ENCODE data around the gene MEGF6.

MEGF6 gene

GRCh38 chr1:3609016-3609768 is 2.1 kb downstream of the MEGF6 start:
- DNase-seq = no peak

DNA sequence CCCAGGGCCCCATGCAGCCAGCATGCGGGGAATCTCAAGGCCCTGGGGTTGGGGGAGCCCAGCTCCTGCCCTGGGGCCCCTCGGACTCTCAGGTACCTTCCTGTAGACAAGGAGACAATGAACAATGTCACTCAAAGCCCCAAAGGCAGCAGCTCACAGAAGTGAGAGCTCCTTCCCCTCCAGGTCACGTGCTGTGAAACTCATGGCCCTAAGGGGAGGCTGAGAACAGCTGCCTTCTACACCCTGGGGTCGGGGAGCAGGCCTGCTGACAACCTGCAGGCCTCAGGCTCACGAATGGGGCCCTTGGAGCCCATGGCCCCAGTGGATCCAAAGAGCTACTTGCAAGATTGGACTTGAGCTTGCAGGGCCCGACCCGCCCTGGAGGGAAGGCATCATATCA is 3.2 kb downstream of the MEGF6 start:
- no peak for DNase-seq

DNA sequence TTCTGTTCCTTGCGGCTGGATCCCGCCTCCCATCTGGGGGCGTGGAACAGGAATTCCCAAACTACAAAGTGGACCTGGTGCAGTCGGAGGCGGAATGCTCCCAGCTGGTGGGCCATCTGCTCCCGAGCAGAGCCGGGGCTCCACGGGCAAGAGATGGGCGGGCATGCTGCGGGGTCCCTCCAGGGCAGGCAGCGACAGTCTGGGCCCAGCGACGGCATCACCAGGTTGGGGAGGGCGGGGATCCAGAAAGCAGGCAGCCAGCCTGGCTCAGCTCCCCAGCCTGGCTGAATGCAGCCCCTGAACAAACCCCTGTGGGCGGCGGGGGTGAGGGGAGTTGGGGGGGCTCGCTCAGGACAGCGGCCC is 3.6 kb downstream of the MEGF6 start:
- no peak for DNase-seq

GRCh38 chr1:3606779-3607702 is 4.3 kb downstream of the MEGF6 start:
- no peak for DNase-seq

GRCh38 chr1:3604997-3605823 is 6.1 kb downstream of the MEGF6 start:
- DNase-seq = no peak

GRCh38 chr1:3604468-3604974 is 6.8 kb downstream of the MEGF6 start:
- DNase-seq = no peak

DNA sequence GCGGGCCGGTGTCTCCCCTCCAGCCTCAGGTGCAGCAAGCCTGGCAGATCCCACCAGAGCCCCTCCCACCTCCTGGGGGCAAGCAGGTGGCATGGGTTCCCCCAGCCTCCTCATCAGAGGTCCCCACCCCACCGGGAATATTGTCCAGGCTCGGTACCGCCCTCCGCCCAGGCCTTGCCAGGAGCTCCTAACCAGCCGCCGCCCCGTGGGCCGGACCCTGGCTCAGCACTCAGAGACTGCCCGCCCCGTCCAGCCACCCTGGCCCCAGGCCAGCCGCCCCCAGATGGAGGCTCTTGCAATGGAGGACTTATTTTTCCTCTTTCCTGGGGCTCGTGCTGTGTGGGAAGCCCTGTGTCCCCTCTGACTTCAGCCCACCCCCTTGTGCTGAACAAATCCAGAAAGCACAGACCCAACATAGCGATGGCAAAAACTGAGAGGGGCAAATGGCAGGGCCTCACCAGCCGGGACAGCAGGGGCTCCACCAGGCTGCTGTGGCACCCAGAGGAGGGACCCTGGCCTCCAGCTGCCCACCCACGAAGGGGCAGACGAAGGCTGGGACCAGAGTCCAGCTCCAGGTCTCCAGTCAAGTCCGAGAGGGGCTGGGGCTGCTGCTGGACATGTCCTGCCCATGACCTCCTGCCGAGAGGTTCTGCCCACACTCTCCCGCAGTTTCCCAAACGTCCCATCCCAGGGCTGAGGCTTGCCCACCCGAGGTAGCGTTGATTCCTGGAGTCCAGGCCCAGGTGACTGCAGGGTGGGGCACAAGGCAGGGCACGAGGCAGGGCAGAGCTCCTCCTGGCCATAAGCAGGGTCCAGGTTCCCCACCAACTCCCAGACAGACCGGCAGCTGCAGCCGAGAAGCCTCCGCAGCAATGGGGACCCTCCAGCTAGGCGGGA is 7.5 kb downstream of the MEGF6 start:
- no peak for DNase-seq

GRCh38 chr1:3603156-3603555 is 8.2 kb downstream of the MEGF6 start:
- DNase-seq = no peak

- no peak for DNase-seq
Measured at GRCh38 chr1:3602375-3602774, 8.9 kb downstream of the MEGF6 start.

- DNase-seq = no peak
Measured at GRCh38 chr1:3601743-3602142, 9.6 kb downstream of the MEGF6 start.

DNA sequence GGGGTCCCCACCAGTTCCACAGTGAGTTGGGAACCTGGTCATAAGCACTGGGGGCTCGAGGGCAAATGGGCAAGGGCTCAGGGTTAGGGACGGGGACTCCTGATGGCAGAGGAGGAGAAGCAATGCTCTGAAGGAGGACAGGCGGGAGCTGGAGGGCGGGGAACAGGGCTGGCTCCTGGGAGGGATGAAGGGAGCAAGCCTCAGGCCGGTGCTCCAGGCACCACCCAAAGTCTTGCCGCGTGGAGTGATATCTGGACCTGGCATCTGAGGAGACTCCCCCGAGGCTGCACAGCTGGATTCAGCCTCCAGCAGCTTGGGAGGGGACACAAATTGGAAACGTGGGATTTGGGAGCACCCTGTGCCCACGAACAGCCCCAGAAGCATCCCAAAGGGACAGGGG is 11.0 kb downstream of the MEGF6 start:
- no peak for DNase-seq

- peak; percentile 31 for DNase-seq
Measured at GRCh38 chr1:3599816-3600215, 11.5 kb downstream of the MEGF6 start.

DNA sequence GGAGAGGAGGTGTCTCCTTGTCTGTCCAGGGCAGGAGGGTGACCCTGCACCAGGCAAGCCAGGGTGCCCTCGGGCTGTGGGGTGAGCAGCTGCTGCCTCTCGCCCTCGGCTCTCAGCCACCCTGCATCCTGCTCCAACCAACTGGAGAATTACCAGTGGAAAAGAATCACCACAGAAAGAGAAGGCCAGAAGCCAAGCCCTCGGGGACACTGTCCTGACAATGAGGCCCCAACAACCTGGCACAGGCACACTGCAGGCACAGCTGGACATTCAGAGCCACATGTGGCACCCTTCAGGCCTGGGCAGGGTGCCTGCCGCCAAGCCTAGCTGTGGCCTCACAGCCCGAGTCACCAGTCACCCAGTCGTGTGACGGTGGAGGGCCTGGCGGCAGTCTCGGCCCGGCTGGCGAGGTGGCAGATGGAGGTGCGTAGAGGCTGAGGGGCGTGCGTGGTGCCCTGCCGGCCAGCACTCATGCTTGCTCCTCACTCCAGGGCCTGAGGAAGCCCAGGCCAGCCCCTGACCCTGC is 12.0 kb downstream of the MEGF6 start:
- DNase-seq = no peak

GRCh38 chr1:3598522-3599285 is 12.6 kb downstream of the MEGF6 start:
- no peak for DNase-seq

DNA sequence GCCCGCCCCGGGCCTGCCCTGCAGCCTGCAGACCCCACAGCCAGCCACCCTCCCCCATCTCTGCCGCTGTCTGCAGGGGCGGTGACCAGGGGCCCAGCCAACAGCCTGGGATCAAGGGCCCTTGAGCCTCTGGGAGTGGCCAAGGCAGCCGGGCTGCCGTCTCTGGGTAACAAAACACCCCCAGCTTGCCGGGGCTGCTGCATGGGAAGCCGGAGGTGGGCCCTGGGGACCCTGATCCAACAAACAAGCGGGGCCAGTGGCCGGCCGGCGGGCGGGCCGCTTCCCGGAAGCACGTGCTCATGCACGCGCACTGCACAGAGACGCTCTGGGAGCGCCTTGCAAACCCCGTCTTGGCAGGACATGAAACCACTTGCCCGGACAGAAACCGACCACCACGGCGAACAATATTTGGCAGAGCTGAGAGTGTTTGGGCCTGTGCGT is 13.2 kb downstream of the MEGF6 start:
- no peak for DNase-seq

GRCh38 chr1:3597599-3597964 is 13.7 kb downstream of the MEGF6 start:
- DNase-seq = peak; percentile 52

- DNase-seq = peak; percentile 20
Measured at GRCh38 chr1:3596663-3597598, 14.4 kb downstream of the MEGF6 start.

- DNase-seq = no peak
Measured at GRCh38 chr1:3595949-3596348, 15.4 kb downstream of the MEGF6 start.

- no peak for DNase-seq
Measured at GRCh38 chr1:3594706-3595377, 16.5 kb downstream of the MEGF6 start.
